H1 (cell line): ENCODE measurements around the gene SRSF6. TPM values are rescaled to one million over a fixed set of nuclear protein-coding genes. Genes with fewer than 3 reads are reported as not detected.

ENCODE experiments used
- CTCF ChIA-PET: fragments of 300-600 bp; sonication (Branson Sonifier 250); formaldehyde crosslinking; loops from one replicate; lab custom pipeline; 2021; ENCODE audit not compliant: partially characterized antibody; lab: Charles Lee
- POLR2A ChIA-PET: fragments of 300-600 bp; sonication (Branson Sonifier 250); formaldehyde crosslinking; loops from one replicate; lab custom pipeline; 2021; ENCODE audit warnings: inconsistent platforms; ENCODE audit not compliant: partially characterized antibody; lab: Charles Lee
- DNase-seq, 2 experiments: peaks; one replicate each; pipeline versions ENCODE4 v3.0.0 to v3.0.0-alpha.2; 2010 to 2022; ENCODE audit warnings: low spot score in 2 of 2, low read depth in 1 of 2, mixed read lengths in 1 of 2
- FAIRE-seq: peaks from 2 replicates; lab custom pipeline; 2011; peaks lifted over from hg19 to GRCh38; lab: Jason Lieb, UNC
- H2AFZ ChIP-seq: 2 replicates; pipeline ENCODE4 v1.8.1; 2012; ENCODE audit warnings: low read length, inconsistent platforms
- H2AK5ac ChIP-seq: 2 replicates; pipeline ENCODE4 v1.6.1; 2013; ENCODE audit warnings: low read depth, low read length
- H2BK120ac ChIP-seq: replicated peaks from 2 replicates; pipeline ENCODE3; 2013; ENCODE audit warnings: low read depth, low read length, inconsistent platforms
- H2BK12ac ChIP-seq: 2 replicates; pipeline ENCODE4 v1.6.1; 2013; ENCODE audit warnings: low read depth, low read length
- H2BK15ac ChIP-seq: 2 replicates; pipeline ENCODE4 v1.6.1; 2013; ENCODE audit warnings: low read length
- H2BK20ac ChIP-seq: 2 replicates; pipeline ENCODE4 v1.6.1; 2013; ENCODE audit warnings: low read length
- H2BK5ac ChIP-seq: 2 replicates; pipeline ENCODE4 v1.6.1; 2013; ENCODE audit warnings: low read depth, low read length
- H3K14ac ChIP-seq: 2 replicates; pipeline ENCODE4 v1.6.1; 2013; ENCODE audit warnings: inconsistent platforms; ENCODE audit not compliant: insufficient read length
- H3K18ac ChIP-seq: 2 replicates; pipeline ENCODE4 v1.6.1; 2013; ENCODE audit warnings: low read length; ENCODE audit errors: extremely low read depth
- H3K23ac ChIP-seq: 2 replicates; pipeline ENCODE4 v1.6.1; 2013; ENCODE audit warnings: inconsistent platforms; ENCODE audit not compliant: insufficient read length
- H3K23me2 ChIP-seq: 2 replicates; pipeline ENCODE4 v1.6.1; 2013; ENCODE audit warnings: low read depth, low read length
- H3K27ac ChIP-seq: 2 replicates; pipeline ENCODE4 v1.6.1; 2011; ENCODE audit warnings: low read depth, low read length, inconsistent platforms
- H3K27me3 ChIP-seq, 4 experiments: replicated peaks in 1 of 4; 1 replicate in 1 of 4; 2 replicates in 3 of 4; pipeline versions ENCODE4 v1.6.1 to v1.8.1; 2011 to 2013; ENCODE audit warnings: low read length in 3 of 4, mild to moderate bottlenecking in 3 of 4, inconsistent platforms in 2 of 4, mixed read lengths in 2 of 4, moderate library complexity in 1 of 4; ENCODE audit not compliant: control insufficient read depth in 3 of 4, insufficient read depth in 3 of 4; ENCODE audit errors: extremely low read depth in 1 of 4
- H3K36me3 ChIP-seq, 4 experiments: 2 replicates each; pipeline versions ENCODE4 v1.6.1 to v1.8.1; 2011 to 2013; ENCODE audit warnings: mild to moderate bottlenecking in 4 of 4, low read length in 3 of 4, moderate library complexity in 2 of 4, control low read depth in 1 of 4, inconsistent platforms in 1 of 4; ENCODE audit not compliant: insufficient read depth in 4 of 4, control insufficient read depth in 2 of 4
- H3K4ac ChIP-seq: replicated peaks from 2 replicates; pipeline ENCODE3; 2013; ENCODE audit warnings: low read length, low read depth, mixed read lengths, inconsistent platforms; ENCODE audit not compliant: insufficient read length
- H3K4me1 ChIP-seq, 4 experiments: replicated peaks in 1 of 4; 1 replicate in 1 of 4; 2 replicates in 3 of 4; pipeline versions ENCODE4 v1.6.1 to v1.8.1; 2011 to 2013; ENCODE audit warnings: low read length in 3 of 4, inconsistent platforms in 2 of 4, mixed read lengths in 1 of 4; ENCODE audit not compliant: insufficient read depth in 4 of 4, control insufficient read depth in 3 of 4
- H3K4me2 ChIP-seq, 2 experiments: 2 replicates each; pipeline versions ENCODE4 v1.6.1 to v1.8.1; 2011 to 2013; ENCODE audit warnings: low read depth in 2 of 2, low read length in 2 of 2, control low read depth in 1 of 2, inconsistent platforms in 1 of 2, mild to moderate bottlenecking in 1 of 2; ENCODE audit not compliant: insufficient read depth in 1 of 2
- H3K4me3 ChIP-seq, 4 experiments: fragments of 200-600, 300-600 bp in 1 of 4; sonication (generic), shearing (Covaris generic), sonication (Bioruptor Twin) in 1 of 4; 2 replicates each; pipeline versions ENCODE4 v1.5.1 to v1.8.1; 2011 to 2016; ENCODE audit warnings: low read length in 4 of 4, low read depth in 3 of 4, control low read depth in 2 of 4, inconsistent platforms in 2 of 4, mild to moderate bottlenecking in 2 of 4, mixed read lengths in 1 of 4, moderate library complexity in 1 of 4; ENCODE audit not compliant: insufficient read depth in 2 of 4; ENCODE audit errors: extremely low read depth in 1 of 4
- H3K56ac ChIP-seq: replicated peaks from 2 replicates; pipeline ENCODE3; 2013; ENCODE audit warnings: low read depth, mild to moderate bottlenecking, mixed read lengths, low read length, inconsistent platforms; ENCODE audit not compliant: insufficient read length
- H3K79me1 ChIP-seq: 2 replicates; pipeline ENCODE4 v1.6.1; 2013; ENCODE audit warnings: low read depth, low read length, control low read depth
- H3K79me2 ChIP-seq, 2 experiments: 2 replicates each; pipeline versions ENCODE4 v1.6.1 to v1.8.1; 2012 to 2013; ENCODE audit warnings: low read length in 2 of 2, mild to moderate bottlenecking in 2 of 2, inconsistent platforms in 1 of 2; ENCODE audit not compliant: insufficient read depth in 2 of 2, control insufficient read depth in 1 of 2
- H3K9ac ChIP-seq, 4 experiments: replicated peaks in 1 of 4; 1 replicate in 1 of 4; 2 replicates in 3 of 4; pipeline versions ENCODE4 v1.6.1 to v1.8.1; 2011 to 2013; ENCODE audit warnings: low read depth in 3 of 4, low read length in 3 of 4, control low read depth in 2 of 4, mild to moderate bottlenecking in 2 of 4, moderate library complexity in 2 of 4, inconsistent platforms in 1 of 4; ENCODE audit errors: extremely low read depth in 1 of 4
- H3K9me3 ChIP-seq, 2 experiments: 2 replicates each; pipeline versions ENCODE4 v1.6.1 to v1.8.1; 2012 to 2013; ENCODE audit warnings: mild to moderate bottlenecking in 2 of 2, moderate library complexity in 2 of 2, control low read depth in 1 of 2, inconsistent platforms in 1 of 2, low read depth in 1 of 2, low read length in 1 of 2, mixed read lengths in 1 of 2; ENCODE audit not compliant: insufficient read depth in 2 of 2
- H4K20me1 ChIP-seq, 2 experiments: replicated peaks in 1 of 2; 2 replicates each; pipeline versions ENCODE3 to v1.8.1; 2011 to 2013; ENCODE audit warnings: inconsistent platforms in 2 of 2, low read length in 2 of 2, mild to moderate bottlenecking in 1 of 2; ENCODE audit not compliant: insufficient read depth in 2 of 2, control insufficient read depth in 1 of 2
- H4K5ac ChIP-seq: 2 replicates; pipeline ENCODE4 v1.6.1; 2013; ENCODE audit warnings: low read length, low read depth, mixed read lengths, inconsistent platforms; ENCODE audit not compliant: insufficient read length
- H4K8ac ChIP-seq: 2 replicates; pipeline ENCODE4 v1.8.0; 2013; ENCODE audit warnings: mild to moderate bottlenecking, moderate library complexity, low read length, inconsistent platforms; ENCODE audit not compliant: insufficient read depth; ENCODE audit errors: extremely low read depth
- H4K91ac ChIP-seq: replicated peaks from 2 replicates; pipeline ENCODE3; 2013; ENCODE audit warnings: low read length, mixed read lengths, inconsistent platforms; ENCODE audit not compliant: insufficient read length
- POLR2AphosphoS5 ChIP-seq: IDR thresholded peaks from 2 replicates; pipeline ENCODE4 v1.6.1; 2011; ENCODE audit warnings: low read depth, low read length
- SIN3A ChIP-seq, 2 experiments: IDR thresholded peaks in 1 of 2; conservative IDR thresholded peaks in 1 of 2; 2 replicates each; pipeline ENCODE4 v1.6.1; 2011 to 2012; ENCODE audit warnings: low read length in 2 of 2, improper control_type of control experiment in 1 of 2, low read depth in 1 of 2, mild to moderate bottlenecking in 1 of 2
- WGBS, 2 experiments: shearing (Covaris generic) in 1 of 2; methylation state at CpG; one replicate each; pipeline versions ENCODE4 v1.1.6 to v1.1.7; 2013 to 2015; ENCODE audit warnings: low lambda C conversion rate in 2 of 2, mixed read lengths in 2 of 2, inconsistent platforms in 1 of 2, low coverage in 1 of 2, missing lambda C conversion rate in 1 of 2; ENCODE audit not compliant: insufficient replicate concordance in 2 of 2, insufficient coverage in 1 of 2, insufficient read length in 1 of 2; ENCODE audit errors: extremely low coverage in 1 of 2, missing lambda C conversion rate in 1 of 2; 5-methylcytosine and 5-hydroxymethylcytosine counted together
- polyA plus RNA-seq, 7 experiments: library from polyadenylated mRNA; depleted of rRNA in 3 of 7; stranded (reverse) in 5 of 7; unstranded in 2 of 7; fragments of >200 nt in 5 of 7; fragments of 200-250 nt in 2 of 7; gene quantifications; 1 replicate in 5 of 7; 2 replicates in 1 of 7; 4 replicates in 1 of 7; pipeline versions ENCODE4 v1.2.1 to v1.2.3, GENCODE V29; 2011 to 2013; ENCODE audit warnings: missing spikeins in 2 of 7, mixed read lengths in 2 of 7
- total RNA-seq: library from RNA; stranded (reverse); fragmentation: NEBNext Ultra II Directional; extraction: Animal tissue kit (Norgen Biotek cat#: 25700); gene quantifications from 2 replicates; pipeline ENCODE4 v1.2.1, GENCODE V29; 2021

The SRSF6 gene
- total and polyA plus RNA-seq, 2 of the 8 experiments (the other 6 are each of a cell fraction or from before 2014, with no cell fraction given), result 48.0 to 171 TPM

DNA sequence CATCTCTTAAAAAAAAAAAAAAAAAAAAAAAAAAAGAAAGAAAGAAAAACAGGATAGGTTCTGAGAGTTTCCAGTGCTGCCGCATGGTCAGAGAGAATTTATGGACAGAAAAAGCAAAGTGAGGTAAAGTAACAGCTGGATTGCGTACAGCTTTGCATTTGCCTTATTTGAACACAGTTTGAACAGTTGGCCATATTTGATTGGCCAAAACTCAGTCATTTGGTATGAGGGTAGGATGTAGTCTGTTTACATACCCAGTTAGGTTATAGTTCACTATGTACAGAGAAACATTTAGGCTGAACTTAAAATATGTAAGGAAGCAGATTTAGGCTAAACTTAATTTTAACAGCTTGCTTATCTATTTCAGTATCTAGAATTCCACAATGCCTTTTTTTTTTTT, 32.3 kb downstream of the SRSF6 start:
- 89% methylated on average over 2 of the region's 2 CpGs; no CpG with 5 or more reads in 1 of the 2 experiments for WGBS, 2 experiments
- Histone ChIP-seq H2AFZ (no peak overlapping the region), H2BK120ac (no peak overlapping the region), H2BK12ac (no peak overlapping the region), H2BK15ac (no peak overlapping the region), H3K14ac (no peak overlapping the region), H3K18ac (no peak overlapping the region), H3K9me3 (peaks cover 0 to 15% of the 10 kb centered on the region in 2 experiments; a peak in 2 of 4 replicates), H3K79me2 (no peaks in the 10 kb centered on the region), H3K9ac (no peak overlapping the region), H2AK5ac (no peak overlapping the region), H4K8ac (no peak overlapping the region), H3K23me2 (no peaks in the 10 kb centered on the region), H3K27me3 (no peaks in the 10 kb centered on the region), H3K36me3 (no peaks in the 10 kb centered on the region), H3K4me1 (no peaks in the 10 kb centered on the region), H4K20me1 (no peaks in the 10 kb centered on the region), H3K4me2 (no peak overlapping the region), H2BK20ac (no peak overlapping the region), H3K27ac (no peak overlapping the region), H4K91ac (no peak overlapping the region), H3K4ac (no peak overlapping the region), H2BK5ac (no peak overlapping the region), H3K23ac (no peak overlapping the region), H3K79me1 (no peaks in the 10 kb centered on the region), H3K56ac (no peak overlapping the region), H3K4me3 (no peak overlapping the region), H4K5ac (no peak overlapping the region)
- FAIRE-seq, result no peak
- no peak for DNase-seq
- ChIA-PET CTCF (interaction anchor here (0.6 to 1.1 kb wide), 3 partner anchors 12 to 45 kb away, joined by 3 to 4 read pairs (median 3); no protein-coding TSS in a partner anchor), POLR2A (interaction anchor here (4.3 to 4.8 kb wide), 2 partner anchors 24 to 32 kb away, joined by 14 to 24 read pairs; partner anchors contain the start of gene SRSF6)
- no peak for TF ChIP-seq SIN3A (conservative IDR thresholded peaks at IDR 0.05 in 1 of 2, IDR thresholded peaks at IDR 0.05 in 1 of 2; ENCODE audit: low read depth in 1 of 2, low read length in 2 of 2)
- TF ChIP-seq POLR2AphosphoS5, result no peak
